M059J (cell line): Measurements from ENCODE around the gene BPTF. TPM values are rescaled to one million over a fixed set of nuclear protein-coding genes. Genes with fewer than 3 reads are reported as not detected.
"Not testable (repeated sequence)": the region's sequence is repeated elsewhere in the genome, so short reads cannot be mapped to it uniquely, and the experiment has no call there.

Experiments
- DNase-seq: peaks from one replicate; pipeline ENCODE4 v3.0.0-alpha.2; 2012; ENCODE audit warnings: low read depth
- total RNA-seq: library from RNA; depleted of rRNA; stranded (reverse); fragments of >200 nt; shearing (Covaris generic); gene quantifications from 2 replicates; pipeline ENCODE4 v1.2.3, GENCODE V29; 2014

BPTF gene
- total RNA-seq, 1 experiment from 2014 or later, result 24.2 TPM

DNA sequence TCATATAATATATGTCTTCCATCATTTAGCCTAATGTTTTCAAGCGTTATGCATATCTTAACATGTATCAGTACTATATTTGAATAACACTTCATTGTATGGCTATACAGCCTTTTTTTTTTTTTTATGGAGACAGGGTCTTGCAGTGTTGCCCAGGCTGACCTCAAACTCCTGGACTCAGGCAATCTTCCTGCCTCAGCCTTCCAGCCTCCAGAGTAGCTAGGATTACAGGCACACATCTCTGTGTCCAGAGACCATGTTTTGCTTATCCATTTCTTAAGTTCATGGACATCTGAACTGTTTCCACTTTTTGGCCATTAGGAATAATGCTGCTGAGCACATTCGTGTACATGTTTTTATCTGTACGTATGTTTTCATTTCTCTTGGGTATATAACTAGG is 7.8 kb downstream of the BPTF start:
- no peak for DNase-seq

DNA sequence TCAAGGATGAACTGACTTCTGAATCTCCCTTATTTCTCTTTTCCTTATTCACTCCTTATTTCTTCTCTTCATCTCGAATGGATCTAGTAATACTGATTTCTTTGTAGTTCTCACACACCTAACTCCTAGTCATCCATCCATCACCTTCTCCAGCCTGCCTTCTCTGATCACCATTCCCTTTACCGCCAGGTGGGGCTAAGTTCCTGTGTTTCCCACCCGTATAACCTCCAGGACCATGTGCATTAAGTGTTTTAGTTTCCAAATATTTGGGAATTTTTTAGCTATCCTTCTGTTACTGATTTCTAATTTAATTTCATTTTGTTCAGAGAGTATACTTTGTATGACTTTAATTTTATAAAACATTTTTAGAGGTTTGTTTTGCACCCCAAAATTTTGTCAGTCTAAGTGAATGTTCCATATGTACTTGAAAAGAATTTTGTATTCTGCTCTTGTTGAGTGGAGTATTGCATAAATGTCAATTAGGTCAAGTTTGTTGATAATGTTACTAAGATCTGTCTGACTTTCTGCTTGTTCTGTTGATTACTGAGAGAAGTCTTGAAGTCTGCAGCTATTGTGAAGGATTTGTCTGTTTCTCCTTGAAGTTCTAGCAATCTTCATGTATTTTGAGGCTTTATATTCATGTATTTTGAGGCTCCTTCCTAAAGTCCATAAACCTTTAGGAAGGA is 8.8 kb downstream of the BPTF start:
- DNase-seq, result no peak

DNA sequence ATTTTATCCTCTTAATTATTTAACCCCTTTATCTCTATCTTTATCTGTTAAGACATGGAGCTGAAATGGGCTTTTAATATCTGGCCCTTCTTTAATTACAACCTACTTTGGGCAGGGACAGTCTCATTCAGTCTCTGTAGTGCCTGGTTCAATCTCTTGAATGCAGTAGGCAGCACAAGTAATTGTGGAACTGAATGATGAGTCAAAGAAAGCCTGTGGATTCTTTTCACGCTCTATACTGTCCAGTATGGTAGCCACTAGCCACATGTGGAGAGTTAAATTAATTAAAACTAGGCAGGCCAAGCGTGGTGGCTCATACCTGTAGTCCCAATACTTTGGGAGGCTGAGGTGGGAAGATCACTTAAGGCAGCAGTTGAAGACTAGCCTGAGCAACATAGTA is 9.3 kb downstream of the BPTF start:
- DNase-seq, result no peak

DNA sequence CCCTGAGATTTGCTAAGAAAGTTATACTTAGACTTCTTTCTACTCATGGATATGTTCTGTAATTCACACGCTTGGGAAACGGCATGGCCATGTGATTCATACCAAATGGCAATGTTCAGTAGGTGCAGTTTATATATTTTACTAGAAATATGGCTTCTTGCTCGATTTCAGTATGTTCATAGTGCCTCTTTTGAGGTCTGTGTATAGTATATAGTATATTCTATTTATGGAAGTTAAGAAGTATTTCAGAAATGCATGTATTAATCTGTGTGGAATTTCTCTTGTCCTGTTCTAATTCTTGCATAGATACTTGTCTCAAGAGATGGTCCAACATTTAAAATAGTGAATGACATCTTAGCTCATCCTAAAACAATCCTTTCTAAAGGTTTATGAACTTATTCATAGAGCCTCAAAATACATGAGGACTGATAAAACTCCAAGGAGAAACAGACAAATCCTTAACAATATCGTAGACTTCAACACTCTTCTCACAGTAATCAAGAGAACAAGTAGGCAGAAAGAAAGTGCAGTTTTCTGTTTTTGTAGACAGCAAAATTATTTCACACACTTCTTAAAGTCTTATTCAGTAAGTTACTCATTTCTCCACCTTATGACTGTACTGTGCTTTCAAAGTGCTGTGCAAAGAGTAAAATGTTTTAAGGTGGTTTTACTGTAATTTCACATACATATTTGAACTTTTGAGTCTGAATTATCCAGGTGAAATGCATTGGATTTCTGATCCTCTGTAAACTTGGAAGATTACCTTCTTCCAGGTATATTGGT is 11.1 kb downstream of the BPTF start:
- no peak for DNase-seq

DNA sequence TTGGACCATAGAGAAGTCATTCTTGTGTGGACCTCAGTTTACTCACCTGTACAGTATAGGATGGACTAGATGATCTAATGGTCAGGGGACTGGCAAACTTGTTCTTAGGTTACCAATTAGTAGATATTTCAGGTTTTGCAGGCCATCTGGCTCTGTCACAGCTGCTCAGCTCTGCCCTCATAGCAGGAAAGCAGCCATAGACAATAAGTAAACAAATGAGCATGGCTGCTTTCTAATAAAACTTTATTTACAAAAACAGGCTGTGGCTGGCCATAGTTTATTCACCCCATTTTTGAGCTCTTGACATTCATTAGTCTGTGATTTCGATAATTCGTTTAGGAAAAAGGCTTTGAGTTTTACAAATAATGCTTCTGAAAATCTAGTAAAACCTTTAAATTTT is 12.7 kb downstream of the BPTF start:
- no peak for DNase-seq

DNA sequence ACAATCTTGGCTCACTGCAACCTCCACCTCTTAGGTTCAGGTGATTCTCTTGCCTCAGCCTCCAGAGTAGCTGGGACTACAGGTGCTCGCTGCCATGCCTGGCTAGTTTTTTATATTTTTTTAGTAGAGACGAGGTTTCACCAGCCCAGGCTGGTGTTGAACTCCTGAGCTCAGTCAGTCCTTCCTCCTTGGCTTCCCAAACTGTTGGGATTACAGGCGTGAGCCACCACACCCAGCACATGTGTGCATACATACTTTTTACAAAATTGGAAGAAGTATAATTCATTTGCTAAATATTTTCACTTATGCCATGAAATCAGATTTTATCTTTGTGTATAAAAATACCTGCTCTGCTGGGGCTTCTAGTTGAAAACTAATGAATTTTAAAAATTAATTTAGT is 13.2 kb downstream of the BPTF start:
- no peak for DNase-seq

DNA sequence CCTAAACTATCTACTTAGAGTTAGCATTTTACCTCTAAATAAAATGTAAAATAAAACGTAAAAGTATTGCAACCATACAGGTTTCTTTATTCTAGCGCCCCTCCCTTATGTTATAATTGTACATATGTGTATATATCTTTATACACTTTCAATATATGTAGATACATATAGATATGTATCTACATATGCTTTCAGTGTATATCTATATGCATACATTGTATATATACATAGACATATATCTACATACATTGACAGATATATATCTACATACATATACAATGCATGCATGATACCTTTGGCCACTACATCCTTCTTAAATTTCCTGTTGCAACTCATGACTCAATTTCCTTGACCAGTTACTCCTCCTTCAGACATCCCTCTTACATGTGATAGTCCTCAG is 16.7 kb downstream of the BPTF start:
- DNase-seq, result no peak

DNA sequence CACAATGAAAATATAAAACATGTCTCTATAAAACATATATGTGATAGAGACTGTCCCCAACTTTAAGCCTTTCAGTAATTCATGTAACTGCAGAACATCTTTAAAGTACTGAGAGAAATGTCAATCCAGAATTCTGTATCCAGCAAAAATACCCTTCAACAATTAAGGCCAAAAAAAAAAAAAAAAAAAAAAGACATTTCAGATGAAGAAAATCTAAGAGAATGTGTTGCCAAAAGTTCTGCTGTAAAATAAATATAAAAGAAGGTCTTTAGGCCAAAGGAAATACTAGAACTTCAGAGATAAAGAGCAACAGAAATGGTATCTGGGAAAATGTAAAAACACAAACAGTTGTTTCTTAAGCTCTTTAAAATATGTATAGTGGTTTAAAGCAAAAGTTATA is 17.3 kb downstream of the BPTF start:
- no peak for DNase-seq

DNA sequence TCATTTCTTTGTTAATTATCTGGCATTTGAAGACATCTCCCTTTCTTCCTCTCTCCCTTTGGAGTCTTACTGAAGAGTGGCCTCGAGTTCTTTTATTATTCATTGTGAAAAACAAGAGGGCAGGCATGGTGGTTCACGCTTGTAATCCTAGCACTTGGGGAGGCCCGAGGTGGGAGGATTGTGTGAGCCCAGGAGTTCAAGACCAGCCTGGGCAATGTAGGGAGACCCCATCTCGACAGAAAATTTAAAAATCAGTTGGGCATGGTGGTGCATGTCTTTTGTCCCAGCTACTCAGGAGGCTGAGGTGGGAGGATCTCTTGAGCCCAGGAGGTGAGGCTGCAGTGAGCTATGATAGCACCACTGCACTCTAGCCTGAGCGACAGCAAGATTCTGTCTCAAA is 20.1 kb downstream of the BPTF start:
- no peak for DNase-seq

DNA sequence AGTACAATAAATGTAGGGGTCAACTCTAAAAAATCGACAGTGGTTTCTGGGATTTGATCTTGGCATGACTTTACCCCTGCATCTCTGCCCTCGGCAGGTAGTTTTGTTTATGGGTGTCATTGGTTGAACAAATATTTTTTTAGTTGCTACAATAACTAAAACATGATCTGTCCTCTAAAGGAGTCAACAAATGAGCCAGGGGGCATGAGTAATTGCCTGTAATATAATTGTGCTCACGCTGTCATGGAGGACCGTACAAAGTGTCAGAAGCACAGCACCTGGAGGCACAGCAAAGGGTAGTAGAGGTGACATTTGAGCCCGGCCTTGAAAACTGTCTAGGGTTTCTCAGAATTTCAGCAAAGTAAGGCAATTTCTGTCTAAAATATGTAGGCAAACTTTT is 22.9 kb downstream of the BPTF start:
- DNase-seq, result peak; percentile 15

DNA sequence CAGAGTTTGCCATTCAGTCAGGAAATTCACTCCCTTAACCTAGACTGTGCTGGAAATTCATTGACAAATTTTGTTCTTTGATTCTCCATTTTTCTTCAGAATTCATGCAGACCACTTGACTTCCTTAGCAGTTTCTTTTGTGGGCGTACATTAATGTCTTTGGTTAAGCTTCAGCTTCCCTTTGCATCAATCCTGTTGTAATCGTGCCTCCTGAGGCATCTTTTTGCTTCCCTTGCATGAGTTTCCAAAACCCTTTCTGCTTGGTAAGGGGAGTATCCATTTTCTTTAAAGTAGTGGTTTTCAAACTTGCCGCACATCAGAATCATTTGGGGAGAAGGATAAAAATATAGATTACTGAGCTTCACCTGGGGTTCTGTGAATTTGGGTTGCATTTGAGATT is 23.5 kb downstream of the BPTF start:
- DNase-seq, result not testable (repeated sequence)

DNA sequence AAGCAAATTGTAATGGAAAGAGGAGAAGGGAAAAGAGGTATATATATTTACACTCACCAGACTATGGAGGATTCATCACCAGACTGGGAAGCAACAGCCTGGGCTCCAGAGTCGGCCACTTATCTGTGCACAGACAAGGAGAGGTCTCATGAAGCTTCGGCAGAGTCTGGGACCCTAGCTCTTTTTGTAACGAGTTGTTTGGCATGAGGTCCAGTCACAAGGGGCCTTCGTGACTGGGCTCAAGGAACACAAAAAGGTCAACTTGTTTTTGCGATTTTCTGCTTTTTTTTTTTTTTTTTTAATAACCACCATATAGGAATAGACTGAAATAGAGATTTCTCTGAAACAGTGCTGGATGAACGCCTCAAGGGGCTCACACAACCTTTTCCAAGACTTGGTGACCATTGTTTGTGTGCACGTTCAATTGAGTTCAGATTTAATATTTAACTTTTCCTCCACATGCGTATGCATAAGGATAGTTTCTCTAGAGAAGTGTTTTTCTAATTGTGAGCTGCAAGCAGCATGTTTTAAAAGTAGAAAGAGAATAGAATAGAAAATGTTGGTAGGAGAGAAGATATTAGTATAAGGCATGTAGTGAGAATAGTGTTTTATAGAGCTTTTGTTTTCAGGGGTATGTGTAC is 25.8 kb downstream of the BPTF start:
- DNase-seq, result no peak

DNA sequence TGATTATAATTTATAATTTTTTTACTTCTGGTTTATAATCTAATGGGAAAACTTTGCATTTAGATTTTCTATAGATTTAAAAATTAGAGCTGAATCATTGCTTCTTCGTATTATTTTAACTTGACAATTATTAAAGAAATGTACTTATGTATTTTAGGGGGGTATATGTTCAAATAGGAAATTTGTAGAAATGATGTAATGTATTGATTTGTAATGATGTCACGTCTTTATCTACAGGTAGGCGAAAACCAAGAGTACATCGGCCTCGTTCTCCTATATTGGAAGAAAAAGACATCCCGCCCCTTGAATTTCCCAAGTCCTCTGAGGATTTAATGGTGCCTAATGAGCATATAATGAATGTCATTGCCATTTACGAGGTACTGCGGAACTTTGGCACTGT is 28.4 kb downstream of the BPTF start:
- DNase-seq, result no peak

DNA sequence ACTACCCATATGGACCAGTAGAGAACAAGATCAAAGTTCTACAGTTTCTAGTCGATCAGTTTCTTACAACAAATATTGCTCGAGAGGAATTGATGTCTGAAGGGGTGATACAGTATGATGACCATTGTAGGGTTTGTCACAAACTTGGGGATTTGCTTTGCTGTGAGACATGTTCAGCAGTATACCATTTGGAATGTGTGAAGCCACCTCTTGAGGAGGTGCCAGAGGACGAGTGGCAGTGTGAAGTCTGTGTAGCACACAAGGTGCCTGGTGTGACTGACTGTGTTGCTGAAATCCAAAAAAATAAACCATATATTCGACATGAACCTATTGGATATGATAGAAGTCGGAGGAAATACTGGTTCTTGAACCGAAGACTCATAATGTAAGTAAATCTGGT is 29.1 kb downstream of the BPTF start:
- no peak for DNase-seq

DNA sequence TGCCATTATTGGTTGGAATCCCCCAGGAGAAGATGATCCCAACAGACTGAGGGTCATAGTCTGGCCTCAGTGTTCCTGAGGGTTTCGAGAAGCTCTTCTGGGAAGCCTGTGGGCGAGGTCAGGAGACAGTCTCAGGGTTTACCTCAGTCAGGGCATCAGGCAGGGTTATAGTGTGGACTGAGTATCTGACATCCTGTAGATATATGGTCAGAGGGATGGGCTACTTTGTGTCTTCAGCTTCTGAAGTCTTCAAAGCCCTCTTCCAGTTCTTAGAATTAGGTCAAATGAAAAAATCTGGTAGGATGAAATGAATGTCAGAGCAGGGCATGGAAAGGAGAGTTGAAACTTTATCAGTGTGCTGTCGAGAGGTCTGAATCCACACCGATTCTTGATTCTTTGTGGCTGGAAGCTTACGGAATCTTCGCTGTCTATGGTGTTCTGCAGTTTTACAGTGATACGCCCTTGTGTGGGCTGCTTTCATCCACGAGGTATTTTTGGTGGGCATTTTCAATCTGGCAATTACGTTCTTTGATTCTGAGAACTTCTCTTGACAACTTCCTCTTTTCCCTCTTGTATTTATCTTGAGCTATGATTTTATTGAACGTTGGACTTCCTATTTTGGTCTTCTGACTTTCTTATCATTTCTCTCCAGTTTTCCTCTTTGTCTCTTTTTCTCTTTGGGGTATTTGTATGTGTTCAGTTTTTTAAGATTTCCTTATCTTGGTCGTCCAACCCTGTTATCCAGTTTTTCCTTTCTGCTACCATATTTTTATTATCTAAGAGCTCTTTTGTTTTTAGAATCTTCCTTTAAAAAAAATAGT is 30.4 kb downstream of the BPTF start:
- DNase-seq, result no peak

DNA sequence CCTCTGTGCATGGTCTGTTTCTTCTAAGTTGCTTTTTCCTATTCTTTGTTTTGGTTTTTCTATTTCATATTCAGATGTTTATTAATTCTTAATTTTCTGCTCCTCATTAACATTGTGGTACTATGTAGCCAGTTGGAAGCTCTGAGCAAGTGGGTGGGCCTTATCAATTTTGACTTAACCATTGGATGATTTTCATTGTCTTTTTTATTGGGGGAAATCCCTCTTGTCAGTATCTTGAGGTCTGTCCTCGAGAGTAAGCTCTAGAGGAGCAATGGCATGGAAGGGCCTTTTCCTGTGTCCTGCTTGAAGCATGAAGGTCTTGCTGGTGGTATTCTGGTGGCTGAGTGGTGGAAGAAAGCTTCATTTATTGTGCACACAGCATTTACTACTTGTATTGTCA is 31.1 kb downstream of the BPTF start:
- not testable (repeated sequence) for DNase-seq

DNA sequence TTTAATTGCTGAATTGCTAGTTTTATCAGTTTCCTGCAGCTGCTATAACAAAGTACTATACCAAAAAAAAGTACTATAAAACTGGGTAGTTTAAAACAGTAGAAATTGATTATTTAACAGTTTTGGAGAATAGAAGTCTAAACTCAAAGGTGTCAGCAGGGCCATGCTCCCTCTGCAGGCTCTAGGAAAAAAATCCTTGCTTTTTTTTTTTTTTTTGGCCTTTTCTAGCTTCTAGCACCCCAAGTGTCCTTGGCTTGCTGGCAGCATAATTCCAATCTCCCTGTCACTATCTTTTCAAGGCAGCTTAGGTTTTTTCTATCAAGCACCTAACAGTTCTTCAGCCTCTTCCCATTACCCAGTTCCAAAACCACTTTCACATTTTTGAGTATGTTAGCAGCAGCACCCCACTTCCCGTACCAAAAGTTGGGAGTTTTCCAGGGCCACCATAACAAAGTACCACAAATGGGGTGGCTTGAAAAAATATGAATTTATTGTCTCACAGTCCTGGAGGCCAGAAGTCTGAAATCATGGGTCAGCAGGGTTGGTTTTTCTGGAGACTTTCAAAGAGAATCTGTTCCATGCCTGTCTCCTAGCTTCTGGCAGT is 37.4 kb downstream of the BPTF start:
- no peak for DNase-seq

DNA sequence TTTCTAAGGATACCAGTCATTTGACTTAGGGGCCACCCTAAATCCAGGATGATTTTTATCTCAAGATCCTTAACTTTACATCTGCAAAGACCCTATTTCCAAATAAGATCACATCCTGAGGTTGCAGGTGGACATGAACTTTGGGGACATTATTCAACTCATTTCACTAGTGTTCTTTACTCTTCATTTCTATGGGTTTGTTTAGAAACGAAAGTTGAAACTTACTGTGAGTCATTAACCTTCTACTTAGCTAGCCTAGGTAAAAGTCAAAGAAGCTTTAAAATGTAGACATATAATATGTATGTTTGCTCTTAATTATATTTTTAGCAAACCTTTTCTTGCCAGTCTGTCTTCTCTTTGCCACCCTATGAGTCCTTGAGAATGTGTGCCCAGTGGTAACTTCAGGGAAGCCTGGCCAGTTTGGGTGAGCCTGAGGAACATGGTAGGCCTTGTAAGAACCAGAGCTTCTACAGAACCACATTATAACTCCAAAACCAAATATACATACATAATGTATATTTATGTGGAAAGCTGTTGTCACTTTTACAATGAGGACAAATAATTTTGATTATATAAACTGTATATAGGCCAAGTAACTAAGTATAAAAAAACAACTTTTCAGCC is 38.4 kb downstream of the BPTF start:
- no peak for DNase-seq

DNA sequence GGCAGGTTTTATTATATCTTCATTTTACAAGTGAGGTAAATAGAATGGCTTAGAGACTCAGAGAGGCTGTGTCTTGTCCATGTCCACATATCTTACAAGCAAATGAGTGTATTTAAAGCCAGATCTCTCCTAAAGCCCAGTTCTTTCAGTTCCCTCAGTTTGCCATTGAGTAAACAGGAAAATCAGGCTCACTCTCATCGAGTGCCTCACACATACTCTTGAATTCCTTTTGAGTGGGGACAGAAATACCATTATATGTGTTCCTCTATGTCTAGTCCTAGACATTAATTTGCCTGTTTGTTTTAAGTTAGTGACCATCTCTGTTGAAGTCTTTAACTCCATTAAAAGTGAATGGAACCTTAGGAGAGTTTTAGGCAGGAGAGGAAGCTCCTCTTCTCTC is 40.1 kb downstream of the BPTF start:
- DNase-seq, result no peak

DNA sequence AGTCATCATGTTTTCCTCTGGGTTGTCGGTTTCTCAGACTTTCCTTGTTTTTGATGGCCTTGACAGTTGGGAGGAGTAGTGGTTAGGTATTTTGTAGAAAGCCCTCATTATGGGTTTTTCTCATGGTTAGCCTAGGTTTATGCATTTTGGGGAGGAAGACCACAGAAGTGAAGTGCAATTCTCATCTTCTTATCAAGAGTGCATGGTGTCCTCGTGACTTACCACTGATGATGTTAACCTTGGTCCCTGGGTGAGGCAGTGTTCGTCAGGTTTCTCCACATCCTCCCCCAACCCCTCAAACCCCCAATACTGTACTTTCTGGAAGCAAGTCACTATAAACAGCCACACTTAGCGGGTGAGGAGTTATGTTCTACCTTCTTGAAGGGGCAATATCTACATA is 42.3 kb downstream of the BPTF start:
- DNase-seq, result no peak

DNA sequence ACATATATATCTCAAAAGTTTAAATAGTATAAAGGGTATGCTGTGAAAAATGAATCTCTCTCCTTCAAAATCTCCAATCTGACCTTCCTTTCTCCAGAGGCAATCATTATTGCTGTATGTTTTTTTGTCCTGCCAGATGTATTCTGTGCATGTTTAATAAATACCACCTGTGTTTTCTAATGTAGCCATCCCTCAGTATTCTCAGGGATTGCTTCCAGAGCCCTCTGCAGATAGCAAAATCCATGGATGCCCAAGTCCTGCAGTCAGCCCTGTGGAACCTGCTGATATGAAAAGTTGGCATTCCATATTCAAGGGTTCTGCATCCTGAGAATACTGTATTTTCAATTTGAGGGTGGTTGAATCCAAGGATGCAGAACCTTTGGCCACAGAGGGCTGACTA is 42.9 kb downstream of the BPTF start:
- DNase-seq, result no peak
